Amniotic stem cell (primary cell): ENCODE results near the gene HMX2.
"Not testable (repeated sequence)": the region's sequence is repeated elsewhere in the genome, so short reads cannot be mapped to it uniquely, and the experiment has no call there.

Experiments
- DNase-seq: peaks from one replicate; lab custom pipeline; 2025; lab: John Stamatoyannopoulos, UW

HMX2 gene

DNA sequence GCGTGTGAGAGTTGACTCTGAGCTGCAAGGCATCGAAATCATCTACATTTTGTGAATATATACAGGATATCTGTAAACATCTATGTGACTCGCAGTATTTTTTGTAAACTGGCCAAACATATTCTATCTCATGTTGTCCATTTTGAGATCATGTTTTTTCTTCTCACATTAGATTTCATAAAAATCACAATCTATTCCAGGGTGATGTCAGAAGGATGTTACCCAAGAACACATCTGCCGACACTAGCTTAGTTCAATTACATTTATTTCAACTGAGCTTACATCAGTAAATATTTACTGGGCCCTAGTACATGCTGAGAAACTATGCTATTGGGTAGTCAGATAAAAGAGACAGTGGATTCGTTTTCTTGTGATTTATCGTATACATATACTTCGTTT, 3.8 kb downstream of the HMX2 start:
- DNase-seq: no peak

DNA sequence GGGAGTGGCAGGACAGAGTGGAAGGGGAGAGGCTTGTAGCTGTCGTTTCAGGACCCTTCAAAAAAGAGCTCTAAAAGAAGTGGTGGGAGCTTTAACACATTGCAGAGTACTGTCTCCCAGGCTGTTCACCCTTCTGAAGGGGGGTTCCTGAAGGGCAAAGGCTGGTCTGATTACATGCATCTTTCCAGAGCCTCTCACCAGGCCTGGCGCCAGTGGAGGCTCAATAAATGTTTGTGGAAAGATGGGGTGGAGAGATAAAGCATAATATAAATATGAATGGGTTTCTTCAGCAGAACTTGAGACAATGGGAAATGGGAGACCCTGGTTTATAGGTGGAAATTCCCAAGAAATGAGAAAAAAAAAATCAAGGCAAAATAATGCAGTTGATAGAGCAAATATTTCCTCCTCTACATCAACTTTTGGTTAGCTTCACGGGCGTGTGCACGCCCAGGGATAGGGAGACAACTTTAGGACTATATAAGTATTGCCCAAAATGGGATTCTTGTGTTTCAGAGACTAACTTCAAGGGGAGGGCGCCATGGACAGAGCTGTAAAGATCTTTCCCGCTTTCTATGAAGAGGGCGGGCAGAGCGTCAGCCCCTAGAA, 5.7 kb downstream of the HMX2 start:
- DNase-seq: no peak

DNA sequence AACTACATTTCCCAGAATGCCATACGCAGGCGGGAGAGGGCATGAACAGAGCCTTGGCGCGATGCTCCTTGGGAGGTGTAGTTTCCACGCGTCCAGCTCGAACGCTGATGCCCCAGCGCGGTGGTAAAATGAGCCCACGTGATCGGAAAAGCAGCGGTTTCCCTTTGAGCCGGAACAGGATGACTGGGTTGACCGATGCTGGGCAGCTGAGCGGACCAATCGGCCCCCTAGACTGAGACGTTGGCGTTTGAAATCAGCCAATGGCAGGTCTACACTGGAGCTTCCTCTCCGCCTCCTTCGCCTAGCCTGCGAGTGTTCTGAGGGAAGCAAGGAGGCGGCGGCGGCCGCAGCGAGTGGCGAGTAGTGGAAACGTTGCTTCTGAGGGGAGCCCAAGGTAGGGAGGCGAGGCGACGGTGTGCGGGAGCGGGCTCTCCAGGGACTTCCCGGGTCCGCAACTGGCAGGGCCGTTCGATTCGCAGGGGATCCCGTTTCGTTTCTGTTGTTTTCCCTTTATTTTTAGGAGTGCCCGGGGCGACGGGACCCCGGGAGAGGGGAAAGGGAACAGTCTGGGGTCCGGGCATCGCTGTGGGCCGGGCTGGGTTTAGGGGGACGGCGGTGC, 6.3 kb downstream of the HMX2 start, which contains the start of gene BUB3:
BUB3 (plus strand) TSS at position 311 of the 619 bp plus-strand sequence. CDS start 516 bp downstream, outside the sequence.
- peak; percentile 100 for DNase-seq

DNA sequence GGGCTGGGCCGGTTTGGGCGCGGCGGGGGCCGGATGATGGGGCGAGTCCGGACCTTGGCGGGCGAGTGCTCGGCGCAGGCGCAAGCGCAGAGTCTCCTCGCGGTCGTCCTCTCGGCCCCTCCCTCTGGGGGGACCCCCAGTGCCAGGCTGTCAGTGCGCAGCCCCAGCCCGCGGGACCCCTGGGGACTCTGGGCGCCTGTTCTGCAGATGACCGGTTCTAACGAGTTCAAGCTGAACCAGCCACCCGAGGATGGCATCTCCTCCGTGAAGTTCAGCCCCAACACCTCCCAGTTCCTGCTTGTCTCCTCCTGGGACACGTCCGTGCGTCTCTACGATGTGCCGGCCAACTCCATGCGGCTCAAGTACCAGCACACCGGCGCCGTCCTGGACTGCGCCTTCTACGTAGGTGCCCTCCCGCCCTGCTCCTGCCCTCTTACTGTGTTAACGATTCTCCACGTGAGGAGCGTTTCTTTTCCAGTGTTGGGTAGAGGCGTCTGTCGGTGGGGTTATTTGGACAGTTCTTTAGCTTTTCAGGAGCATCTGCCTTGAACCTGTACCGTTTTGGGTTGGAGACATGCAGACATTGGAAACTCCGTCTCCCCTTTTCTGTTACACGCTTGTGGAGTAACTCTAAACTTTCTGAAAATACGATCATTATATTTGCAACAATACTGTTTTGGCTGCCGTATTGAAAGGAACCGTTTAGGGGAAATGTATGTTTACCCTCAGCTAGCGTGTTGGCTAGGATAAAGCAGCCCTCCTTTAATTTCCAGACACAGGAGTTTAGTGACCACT, 7.0 kb downstream of the HMX2 start:
- DNase-seq: no peak

DNA sequence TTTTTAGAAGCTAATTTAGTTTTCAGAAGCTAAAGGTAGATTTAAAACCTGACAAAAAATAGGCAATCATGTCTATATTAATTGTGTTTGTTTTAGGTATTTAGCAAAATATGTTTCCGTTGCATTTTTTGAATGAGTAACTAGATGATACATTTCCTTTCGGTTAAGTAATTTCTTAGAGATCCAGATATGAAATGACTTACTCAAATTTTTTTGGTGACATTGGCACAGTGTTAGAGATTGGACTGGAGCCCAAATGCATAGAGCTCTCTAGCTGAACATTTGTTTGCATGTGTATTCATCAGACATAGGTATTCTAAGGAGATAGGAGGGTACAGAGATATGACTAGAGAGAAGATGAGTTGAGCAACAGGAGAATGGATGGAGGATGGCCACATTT, 8.1 kb downstream of the HMX2 start:
- DNase-seq: no peak

DNA sequence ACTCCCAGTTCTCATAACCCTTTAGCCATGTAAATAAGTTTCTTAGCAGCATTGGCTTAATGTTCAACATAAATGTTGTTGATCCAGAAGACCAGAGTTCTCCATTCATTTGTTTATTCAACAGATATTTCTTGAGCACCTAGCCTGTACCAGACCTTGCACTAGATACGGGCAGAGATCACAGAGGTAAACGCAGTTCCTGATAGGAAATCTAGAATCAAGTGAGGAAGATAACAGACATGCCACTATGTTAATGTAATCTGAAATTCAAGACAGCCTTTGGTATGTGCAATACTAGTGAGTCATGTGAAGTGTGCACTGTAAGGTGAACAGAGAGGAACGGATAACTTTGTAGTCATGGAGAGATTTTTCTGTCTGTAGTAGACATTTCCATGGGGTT, 9.3 kb downstream of the HMX2 start:
- DNase-seq: no peak

DNA sequence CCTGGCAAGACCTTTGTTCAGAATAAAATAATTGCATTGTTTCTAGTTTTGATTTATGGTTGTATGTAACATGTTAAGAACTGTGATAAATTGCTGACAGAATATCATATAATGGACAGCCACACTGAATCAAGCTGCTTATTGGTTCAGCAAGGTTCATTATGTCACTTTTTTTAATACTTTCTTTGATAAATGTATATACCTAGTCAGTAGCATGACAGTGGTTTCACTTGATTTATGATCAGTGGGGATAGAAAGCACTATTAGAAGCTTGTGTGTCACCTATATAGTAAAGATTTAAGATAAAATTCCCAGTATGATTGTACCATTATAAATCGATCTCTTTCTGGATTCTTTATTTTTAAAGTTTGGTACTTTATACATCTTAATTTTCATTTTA, 10.7 kb downstream of the HMX2 start:
- DNase-seq: no peak

DNA sequence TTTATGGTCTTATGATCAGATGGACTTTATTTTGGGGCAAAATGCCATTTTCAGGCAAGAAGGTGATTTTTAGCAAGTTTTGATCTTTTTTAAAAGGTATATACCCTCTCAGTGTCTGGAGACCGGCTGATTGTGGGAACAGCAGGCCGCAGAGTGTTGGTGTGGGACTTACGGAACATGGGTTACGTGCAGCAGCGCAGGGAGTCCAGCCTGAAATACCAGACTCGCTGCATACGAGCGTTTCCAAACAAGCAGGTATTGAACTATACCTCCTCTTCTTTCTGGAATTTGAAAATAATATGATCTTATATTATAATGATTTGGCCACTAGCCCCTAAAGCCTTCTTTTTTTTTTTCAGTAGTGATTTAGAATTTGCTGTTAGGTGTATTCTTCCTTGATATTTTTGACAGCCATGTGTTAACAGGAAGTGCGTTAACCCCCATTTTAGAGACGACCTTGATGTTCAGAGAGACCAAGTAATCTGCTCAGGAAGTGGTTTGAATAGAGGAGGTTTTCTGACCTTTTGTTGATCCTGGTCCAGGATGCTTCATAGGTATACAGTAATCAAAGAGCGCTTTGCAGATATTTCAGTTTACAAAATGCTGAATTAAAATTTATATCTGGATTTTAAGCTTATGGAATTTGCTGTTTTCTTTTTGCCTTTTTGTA, 12.5 kb downstream of the HMX2 start:
- DNase-seq: no peak

DNA sequence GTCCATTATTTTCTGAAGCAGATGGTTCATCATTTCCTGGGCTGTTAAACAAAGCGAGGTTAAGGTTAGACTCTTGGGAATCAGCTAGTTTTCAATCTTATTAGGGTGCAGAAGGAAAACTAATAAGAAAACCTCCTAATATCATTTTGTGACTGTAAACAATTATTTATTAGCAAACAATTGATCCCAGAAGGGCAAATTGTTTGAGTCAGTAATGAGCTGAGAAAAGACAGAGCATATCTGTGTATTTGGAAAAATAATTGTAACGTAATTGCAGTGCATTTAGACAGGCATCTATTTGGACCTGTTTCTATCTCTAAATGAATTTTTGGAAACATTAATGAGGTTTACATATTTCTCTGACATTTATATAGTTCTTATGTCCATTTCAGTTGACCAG, 16.4 kb downstream of the HMX2 start:
- DNase-seq: no peak

DNA sequence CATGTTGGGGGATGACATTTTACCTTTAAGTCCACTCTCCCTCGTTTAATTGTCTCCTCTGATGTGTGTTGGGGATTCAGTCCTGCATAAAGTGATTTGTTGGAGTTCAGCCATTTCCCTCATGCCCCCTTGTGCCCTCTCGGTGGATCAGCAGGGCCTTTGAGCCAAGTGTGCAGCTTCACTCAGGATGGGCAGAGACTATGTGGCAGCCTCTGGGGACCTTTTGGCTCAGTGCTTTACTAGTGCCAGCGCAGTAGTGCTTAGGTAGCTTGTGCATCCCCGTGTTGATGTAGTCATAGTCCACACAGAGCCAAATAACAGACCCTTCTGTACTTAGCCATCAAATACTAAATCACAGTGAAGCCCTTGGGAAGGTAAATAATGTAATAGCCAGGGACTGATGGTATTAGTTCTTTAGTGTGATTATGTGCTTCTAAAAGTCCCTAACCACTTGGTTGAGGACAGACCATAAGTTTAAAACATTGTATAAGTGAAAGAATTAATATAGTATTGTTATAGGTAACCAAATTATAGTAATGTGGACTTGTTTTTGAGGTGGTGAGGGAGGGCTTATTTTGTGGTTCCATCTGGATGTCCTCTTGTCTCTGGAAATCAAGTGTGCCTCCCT, 17.6 kb downstream of the HMX2 start:
- no peak for DNase-seq

DNA sequence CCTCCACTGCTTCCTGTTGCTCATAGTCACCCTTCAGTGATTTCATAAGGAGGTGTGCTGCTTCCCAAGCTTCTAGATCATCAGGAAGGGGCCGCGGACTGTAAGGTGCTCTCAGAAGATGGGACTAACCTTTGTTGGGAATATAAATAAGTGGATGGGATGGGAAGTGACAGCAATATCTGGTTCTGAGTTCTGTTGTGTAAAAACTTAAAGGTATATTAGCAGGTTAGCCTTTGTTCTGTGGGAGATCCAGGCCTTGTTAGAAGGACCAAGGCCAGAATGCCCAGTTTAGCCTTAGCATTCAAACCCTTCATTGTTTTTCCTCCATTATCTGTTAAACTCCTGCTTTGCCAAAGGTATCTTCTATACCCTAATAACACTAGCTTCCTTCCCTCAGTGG, 18.7 kb downstream of the HMX2 start:
- no peak for DNase-seq

DNA sequence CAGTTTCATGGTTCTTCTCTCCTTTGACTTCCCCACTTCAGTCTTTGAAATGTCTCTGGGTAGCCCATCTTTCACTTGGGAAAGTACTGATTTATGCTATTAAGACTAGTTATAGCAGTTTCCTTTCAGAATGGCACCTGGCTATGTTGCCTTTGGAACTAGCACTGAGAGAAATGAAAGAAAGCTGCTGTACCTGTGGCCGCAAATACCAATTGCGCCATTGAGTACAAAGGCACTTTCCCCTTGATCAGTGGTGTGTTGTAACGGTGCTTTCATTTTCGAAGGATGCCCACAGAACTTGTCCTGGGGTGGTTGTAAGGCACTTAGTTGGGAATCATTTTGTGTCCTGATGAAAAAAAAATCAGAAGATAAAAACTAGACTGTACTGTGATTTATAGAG, 23.0 kb downstream of the HMX2 start:
- DNase-seq: no peak

DNA sequence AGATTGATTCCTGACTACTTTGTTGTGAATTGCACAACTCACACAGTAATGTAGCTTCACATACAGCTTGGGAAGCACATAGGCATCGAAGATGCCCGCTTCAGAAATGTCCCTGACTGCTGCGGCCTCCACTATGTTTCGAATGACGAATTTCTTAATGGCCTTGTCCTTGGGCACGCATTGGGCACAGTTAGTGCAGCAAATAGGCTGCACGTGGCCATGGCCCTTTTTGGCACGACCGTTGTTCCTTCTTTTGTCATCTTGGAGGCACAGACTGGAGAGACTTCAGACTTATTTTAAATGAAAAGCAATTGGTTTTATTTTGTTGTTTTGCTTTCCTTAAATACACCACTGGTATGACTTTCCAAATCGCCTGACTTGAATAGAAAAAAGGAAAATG, 23.7 kb downstream of the HMX2 start:
- not testable (repeated sequence) for DNase-seq

DNA sequence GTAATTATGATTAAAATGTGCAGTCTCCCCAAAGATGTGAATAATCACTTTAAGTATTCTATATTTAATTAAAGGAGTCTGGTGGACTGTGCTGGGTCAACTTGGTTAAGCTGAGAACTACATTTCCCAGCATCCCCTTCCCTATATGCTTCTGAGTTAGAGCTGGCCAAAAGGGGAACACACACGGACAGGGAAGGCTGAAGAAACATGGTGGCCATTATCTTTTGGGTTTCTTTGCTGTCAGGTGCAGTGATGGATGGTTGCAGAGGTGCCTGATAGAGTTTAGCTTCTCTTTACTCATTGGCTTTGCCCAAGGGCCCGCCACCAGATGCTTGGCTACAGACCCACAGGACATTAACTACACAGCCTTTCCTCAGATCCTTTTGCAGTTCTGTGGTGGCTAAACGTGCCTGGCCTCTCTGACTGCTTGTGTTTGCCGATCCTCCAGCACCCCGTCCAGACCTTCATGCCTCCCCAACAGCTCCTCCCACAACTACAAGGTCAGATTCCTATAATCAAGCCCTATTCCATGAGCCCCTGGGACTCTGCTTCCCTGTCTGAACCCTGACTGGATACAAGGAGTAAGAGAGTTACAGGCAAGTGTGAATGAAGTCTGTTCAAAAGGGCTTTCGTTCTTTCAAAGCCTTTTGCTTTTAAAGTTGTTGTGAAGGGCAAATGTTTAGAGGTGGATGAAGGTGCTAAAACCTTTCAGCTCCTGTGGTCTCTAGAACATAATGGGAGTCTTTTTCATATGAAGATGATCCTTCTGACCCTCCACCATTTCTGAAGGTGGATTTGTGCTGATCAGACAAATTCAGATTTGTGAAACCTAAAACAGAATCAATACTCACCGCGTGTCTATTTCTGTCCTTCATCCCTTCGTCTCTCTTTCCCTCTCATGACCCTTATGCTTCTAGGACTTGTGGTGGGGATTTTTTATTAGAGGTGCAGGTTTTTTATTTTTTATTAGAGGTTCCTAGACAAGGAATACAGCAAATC, 27.8 kb downstream of the HMX2 start:
- no peak for DNase-seq

DNA sequence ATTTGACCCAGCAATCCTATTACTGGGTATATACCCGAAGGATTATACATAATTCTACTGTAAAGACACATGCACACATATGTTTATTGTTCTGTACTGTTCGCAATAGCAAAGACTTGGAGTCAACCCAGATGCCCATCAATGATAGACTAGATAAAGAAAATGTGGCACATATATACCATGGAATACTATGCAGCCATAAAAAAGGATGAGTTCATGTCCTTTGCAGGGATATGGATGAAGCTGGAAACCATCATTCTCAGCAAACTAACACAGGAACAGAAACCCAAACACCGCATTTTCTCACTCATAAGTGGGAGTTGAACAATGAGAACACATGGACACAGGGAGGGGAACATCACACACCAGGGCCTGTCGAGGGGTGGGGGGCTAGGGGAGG, 30.5 kb downstream of the HMX2 start:
- not testable (repeated sequence) for DNase-seq

DNA sequence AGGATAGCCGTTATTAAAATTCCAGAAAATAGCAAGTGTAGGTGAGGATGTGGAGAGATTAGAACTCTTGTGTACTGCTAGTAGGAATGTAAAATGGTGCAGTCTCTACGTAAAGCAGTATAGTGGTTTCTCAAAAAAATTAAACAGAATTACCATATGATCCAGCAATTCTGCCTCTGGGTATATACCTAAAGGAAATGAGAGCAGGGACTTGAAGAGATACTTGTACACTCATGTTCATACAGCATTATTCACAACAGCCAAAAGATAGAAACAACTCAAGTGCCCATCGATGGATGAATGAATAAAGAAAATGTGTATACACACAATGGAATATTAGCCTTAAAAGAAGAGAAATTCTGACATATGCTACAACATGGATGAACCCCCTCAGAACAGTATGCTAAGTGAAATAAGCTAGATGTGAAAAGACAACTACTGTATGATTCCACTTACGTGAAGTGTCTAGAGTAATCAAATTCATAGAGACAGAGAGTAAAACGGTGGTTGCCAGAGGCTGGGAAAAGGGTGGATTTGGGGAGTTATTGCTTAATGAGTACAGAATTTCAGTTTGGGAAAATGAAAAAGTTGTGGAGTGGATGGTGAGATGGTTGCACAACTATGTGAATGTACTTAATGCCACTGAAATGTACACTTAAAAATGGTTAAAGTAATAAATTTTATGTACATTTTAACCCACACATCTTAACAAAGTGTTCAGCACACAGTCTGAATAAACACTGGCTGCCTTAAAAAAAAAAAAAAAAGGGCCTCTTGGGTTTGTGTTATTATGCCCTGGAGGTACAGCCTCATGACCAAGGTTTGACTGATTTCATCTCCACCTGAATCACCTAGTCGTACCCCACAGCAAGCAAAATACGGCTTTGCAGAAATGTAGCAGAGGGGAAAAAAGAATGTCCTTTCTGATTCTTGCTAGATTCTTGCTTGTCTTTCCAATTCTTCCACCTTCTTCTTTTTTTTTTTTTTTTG, 32.5 kb downstream of the HMX2 start:
- no peak for DNase-seq

DNA sequence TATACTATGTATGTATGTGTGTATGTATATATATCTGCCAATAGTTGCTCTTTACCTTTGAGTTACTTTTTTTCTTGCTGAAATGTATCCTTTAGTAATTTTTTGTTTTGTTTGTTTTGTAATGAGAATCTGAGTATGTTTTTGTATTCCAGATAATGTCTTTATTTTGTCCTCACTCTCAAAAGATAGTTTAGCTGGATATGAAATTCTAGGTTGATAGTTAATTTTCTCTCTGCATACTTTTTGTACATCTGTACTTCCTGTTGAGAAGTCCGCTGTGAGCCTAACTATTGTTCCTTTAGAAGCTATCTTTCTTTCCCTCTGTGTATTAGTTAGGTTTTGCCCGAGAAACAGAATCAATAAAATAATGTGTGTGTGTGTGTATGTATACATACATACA, 35.8 kb downstream of the HMX2 start:
- DNase-seq: no peak

DNA sequence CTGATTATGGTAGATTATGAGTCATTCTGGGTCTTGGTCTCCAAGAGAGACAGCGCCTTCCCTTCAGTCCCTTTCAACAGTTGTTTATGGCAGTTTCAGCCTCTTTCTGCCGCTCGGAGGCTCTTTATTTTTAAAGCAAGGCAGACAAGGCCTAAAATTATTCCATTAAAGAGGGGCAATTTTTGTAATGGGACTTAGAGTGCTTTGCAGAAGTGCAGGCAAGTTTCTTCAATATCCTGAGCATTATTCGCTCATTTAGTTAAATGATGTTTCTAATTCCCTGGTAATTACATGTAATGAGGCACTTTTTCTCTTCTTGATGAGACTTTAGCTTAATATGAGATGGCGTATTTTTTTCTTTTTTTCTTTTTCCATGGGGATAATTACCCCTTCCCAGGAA, 39.8 kb downstream of the HMX2 start:
- no peak for DNase-seq

DNA sequence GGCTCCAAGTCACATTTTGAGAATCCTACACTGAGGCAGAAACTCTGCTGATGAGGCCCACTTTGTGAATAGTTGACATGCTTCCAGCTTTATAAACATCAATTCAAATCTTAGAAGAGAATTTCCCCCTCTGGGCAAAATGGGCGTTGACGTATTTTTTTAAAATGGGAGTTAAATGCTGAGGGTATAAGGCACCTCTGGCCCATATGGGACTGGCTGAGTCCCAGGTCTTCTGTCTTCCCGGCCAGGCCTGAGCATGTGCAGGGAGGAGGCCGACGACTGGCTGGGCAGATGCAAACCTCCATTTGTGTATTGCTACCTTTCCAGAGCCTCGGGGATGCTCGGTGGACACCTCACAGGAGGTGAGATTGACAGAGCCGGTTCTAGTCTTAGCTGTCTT, 44.0 kb downstream of the HMX2 start:
- DNase-seq: no peak

DNA sequence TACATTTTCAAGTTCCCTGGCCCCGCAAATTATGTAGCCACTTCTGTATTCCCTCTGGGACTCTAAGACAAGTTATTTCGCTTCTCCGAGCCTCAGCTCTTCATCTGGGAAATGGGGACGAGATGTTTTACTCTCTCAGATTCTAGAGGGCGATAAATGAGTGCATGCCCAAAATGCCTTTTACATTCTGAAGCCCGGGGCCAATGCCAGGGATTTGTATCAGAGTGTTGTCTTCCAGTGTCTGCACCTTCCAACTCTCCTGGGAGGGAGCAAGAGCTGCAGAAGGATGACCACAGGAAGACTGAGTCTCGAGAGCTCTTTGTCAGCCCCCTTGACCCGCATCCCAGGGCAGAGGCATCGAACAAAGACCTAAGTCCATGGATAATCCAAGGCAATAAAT, 46.1 kb downstream of the HMX2 start:
- DNase-seq: no peak
